ENCODE results near the gene SRCIN1.
"Not testable (repeated sequence)": the region's sequence is repeated elsewhere in the genome, so short reads cannot be mapped to it uniquely, and the experiment has no call there.

SRCIN1 gene

GRCh38 chr17:38632334-38632733 is 26.6 kb upstream of the SRCIN1 start:
- H3K9me2 ChIP-seq (replicated peaks; ENCODE audit: control insufficient read depth, low read length), result no peaks in the 10 kb centered on the region
- H3K79me2 ChIP-seq (ENCODE audit: control insufficient read depth, low read length), result no peaks in the 10 kb centered on the region
- no peaks in the 10 kb centered on the region for H3K36me3 ChIP-seq (ENCODE audit: control insufficient read depth, low read length)
- peaks cover under 1% of the 10 kb centered on the region; the same call in 1 of the 2 replicates for H3F3A ChIP-seq (ENCODE audit: control insufficient read depth, insufficient read depth)
- no peak overlapping the region for H3K4me3 ChIP-seq (ENCODE audit: low read length)
- TF ChIP-seq EZH2phosphoT487 (IDR thresholded peaks at IDR 0.05; ENCODE audit: borderline replicate concordance, low read length) (no peak), CTCF (IDR thresholded peaks at IDR 0.05; ENCODE audit: low read depth, low read length, poor library complexity, severe bottlenecking) (no peak)
- H3K4me2 ChIP-seq (ENCODE audit: low read length), result peak overlapping the region; percentile 31
- no peaks in the 10 kb centered on the region for H3K9me3 ChIP-seq (ENCODE audit: control insufficient read depth, insufficient read depth, low read length)
- no peaks in the 10 kb centered on the region for H4K20me1 ChIP-seq (ENCODE audit: control insufficient read depth, insufficient read depth, low read depth, low read length)
- no peak overlapping the region for H3K27ac ChIP-seq (ENCODE audit: low read depth, low read length)
- no peaks in the 10 kb centered on the region for H3K27me3 ChIP-seq (ENCODE audit: control insufficient read depth, low read length)
- peaks cover 25% of the 10 kb centered on the region for H3K4me1 ChIP-seq (ENCODE audit: control insufficient read depth, low read length)

GRCh38 chr17:38628441-38628840 is 22.7 kb upstream of the SRCIN1 start:
- Histone ChIP-seq H3K79me2 (ENCODE audit: control insufficient read depth, low read length) (no peaks in the 10 kb centered on the region), H3K27me3 (ENCODE audit: control insufficient read depth, low read length) (no peaks in the 10 kb centered on the region), H3K36me3 (ENCODE audit: control insufficient read depth, low read length) (no peaks in the 10 kb centered on the region), H3K27ac (ENCODE audit: low read depth, low read length) (peak overlapping the region; percentile 5; the same call in 1 of the 2 replicates), H3K4me3 (ENCODE audit: low read length) (no peak overlapping the region), H3K9me3 (ENCODE audit: control insufficient read depth, insufficient read depth, low read length) (no peaks in the 10 kb centered on the region), H3K4me1 (ENCODE audit: control insufficient read depth, low read length) (peaks cover 56% of the 10 kb centered on the region), H4K20me1 (ENCODE audit: control insufficient read depth, insufficient read depth, low read depth, low read length) (no peaks in the 10 kb centered on the region), H3K4me2 (ENCODE audit: low read length) (peak overlapping the region; percentile 17), H3K9me2 (replicated peaks; ENCODE audit: control insufficient read depth, low read length) (no peaks in the 10 kb centered on the region), H3F3A (ENCODE audit: control insufficient read depth, insufficient read depth) (peaks cover 13% of the 10 kb centered on the region)
- no peak for TF ChIP-seq EZH2phosphoT487 (IDR thresholded peaks at IDR 0.05; ENCODE audit: borderline replicate concordance, low read length)
- TF ChIP-seq CTCF (IDR thresholded peaks at IDR 0.05; ENCODE audit: low read depth, low read length, poor library complexity, severe bottlenecking), result no peak

GRCh38 chr17:38627957-38628356 is 22.2 kb upstream of the SRCIN1 start:
- Histone ChIP-seq H4K20me1 (ENCODE audit: control insufficient read depth, insufficient read depth, low read depth, low read length) (no peaks in the 10 kb centered on the region), H3K36me3 (ENCODE audit: control insufficient read depth, low read length) (no peaks in the 10 kb centered on the region), H3K27ac (ENCODE audit: low read depth, low read length) (peak overlapping the region; percentile 5; the same call in 1 of the 2 replicates), H3K9me2 (replicated peaks; ENCODE audit: control insufficient read depth, low read length) (no peaks in the 10 kb centered on the region), H3K4me1 (ENCODE audit: control insufficient read depth, low read length) (peaks cover 60% of the 10 kb centered on the region), H3K9me3 (ENCODE audit: control insufficient read depth, insufficient read depth, low read length) (no peaks in the 10 kb centered on the region), H3K27me3 (ENCODE audit: control insufficient read depth, low read length) (no peaks in the 10 kb centered on the region), H3K4me3 (ENCODE audit: low read length) (no peak overlapping the region), H3K4me2 (ENCODE audit: low read length) (peak overlapping the region; percentile 17; the same call in 1 of the 2 replicates), H3F3A (ENCODE audit: control insufficient read depth, insufficient read depth) (peaks cover 13% of the 10 kb centered on the region), H3K79me2 (ENCODE audit: control insufficient read depth, low read length) (no peaks in the 10 kb centered on the region)
- TF ChIP-seq CTCF (IDR thresholded peaks at IDR 0.05; ENCODE audit: low read depth, low read length, poor library complexity, severe bottlenecking), result no peak
- no peak for TF ChIP-seq EZH2phosphoT487 (IDR thresholded peaks at IDR 0.05; ENCODE audit: borderline replicate concordance, low read length)

GRCh38 chr17:38626606-38627226 is 21.0 kb upstream of the SRCIN1 start:
- not testable (repeated sequence) for H3K79me2 ChIP-seq (ENCODE audit: control insufficient read depth, low read length); H3K4me3 ChIP-seq (ENCODE audit: low read length); H3K27me3 ChIP-seq (ENCODE audit: control insufficient read depth, low read length); H3K9me2 ChIP-seq (replicated peaks; ENCODE audit: control insufficient read depth, low read length); H4K20me1 ChIP-seq (ENCODE audit: control insufficient read depth, insufficient read depth, low read depth, low read length); H3K36me3 ChIP-seq (ENCODE audit: control insufficient read depth, low read length); H3K9me3 ChIP-seq (ENCODE audit: control insufficient read depth, insufficient read depth, low read length); H3K4me2 ChIP-seq (ENCODE audit: low read length)
- H3K27ac ChIP-seq (ENCODE audit: low read depth, low read length), result peak overlapping the region; percentile 26; the same call in 1 of the 2 replicates
- peaks cover 61% of the 10 kb centered on the region for H3K4me1 ChIP-seq (ENCODE audit: control insufficient read depth, low read length)
- H3F3A ChIP-seq (ENCODE audit: control insufficient read depth, insufficient read depth), result peaks cover 19% of the 10 kb centered on the region

Data from DOHH2 (cell line).